Stimulated activated CD4-positive, alpha-beta T cell treated with anti-CD3 and anti-CD28 coated beads, Interleukin-1b, Interleukin-23, amount 100 ng/mL, for 4 hours (primary cell): ENCODE results near the gene MARCKSL1.
"Not testable (repeated sequence)": the region's sequence is repeated elsewhere in the genome, so short reads cannot be mapped to it uniquely, and the experiment has no call there.

Source experiments
- DNase-seq, 2 donors: peaks; one replicate each; pipeline ENCODE4 v3.0.0-alpha.2; 2020; ENCODE audit warnings: low read depth in 2 of 2

The MARCKSL1 gene

DNA sequence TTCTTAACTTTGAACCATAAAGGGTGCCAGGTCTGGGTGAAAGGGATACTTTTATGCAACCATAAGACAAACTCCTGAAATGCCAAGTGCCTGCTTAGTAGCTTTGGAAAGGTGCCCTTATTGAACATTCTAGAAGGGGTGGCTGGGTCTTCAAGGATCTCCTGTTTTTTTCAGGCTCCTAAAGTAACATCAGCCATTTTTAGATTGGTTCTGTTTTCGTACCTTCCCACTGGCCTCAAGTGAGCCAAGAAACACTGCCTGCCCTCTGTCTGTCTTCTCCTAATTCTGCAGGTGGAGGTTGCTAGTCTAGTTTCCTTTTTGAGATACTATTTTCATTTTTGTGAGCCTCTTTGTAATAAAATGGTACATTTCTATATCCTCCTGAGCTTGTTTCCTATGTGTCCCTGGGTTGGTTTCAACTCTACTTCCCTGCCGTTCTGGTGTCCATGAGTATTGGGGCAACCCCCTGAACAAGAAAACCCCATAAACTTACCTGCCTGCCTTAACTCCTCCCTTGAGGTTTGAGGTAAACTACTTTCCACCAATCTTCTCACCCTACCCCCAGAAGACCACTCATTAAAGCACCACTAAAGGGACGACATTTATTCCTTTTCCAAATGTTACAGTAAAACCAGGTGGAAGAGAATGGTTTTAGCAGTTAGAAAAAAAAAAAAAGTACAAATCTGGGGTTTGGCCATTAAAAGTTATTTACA, 2.6 kb downstream of the MARCKSL1 start:
- DNase-seq = no peak

DNA sequence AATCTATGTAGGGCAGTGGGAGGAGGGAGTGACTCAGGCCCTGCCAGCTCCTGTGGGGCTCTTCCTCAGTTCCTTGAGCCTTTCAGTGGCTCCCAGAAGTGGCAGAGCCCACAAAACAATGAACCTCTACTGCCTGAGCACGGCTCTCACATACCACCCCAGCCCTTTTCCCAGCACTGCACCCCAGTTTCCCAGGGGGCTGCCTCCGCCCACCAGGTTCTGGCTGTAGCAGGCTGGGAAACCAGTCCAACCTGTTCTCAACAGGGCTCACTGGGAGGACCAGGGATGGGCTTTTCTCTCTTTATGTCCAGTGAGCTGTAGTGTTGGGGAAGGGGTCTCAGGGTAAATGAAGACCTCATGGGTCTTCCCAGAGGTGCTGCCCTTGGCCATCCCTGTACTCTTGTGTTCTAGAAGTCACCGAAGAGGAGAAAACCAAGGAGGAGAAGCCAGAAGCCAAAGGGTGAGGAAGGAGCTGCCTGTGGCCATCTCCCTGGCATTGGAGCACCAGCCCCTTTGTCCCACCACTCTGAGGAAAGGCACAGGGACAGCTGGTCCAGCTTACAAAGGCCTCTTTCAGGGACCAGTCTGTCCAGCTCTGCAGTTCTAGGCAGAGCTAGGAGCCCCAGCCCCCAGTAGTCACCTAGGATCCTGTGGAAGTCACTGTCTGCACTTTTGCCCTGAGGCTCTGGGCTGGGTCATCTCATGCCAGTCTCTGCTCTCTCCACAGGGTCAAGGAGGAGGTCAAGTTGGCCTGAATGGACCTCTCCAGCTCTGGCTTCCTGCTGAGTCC, 3.5 kb downstream of the MARCKSL1 start:
- DNase-seq = no peak

DNA sequence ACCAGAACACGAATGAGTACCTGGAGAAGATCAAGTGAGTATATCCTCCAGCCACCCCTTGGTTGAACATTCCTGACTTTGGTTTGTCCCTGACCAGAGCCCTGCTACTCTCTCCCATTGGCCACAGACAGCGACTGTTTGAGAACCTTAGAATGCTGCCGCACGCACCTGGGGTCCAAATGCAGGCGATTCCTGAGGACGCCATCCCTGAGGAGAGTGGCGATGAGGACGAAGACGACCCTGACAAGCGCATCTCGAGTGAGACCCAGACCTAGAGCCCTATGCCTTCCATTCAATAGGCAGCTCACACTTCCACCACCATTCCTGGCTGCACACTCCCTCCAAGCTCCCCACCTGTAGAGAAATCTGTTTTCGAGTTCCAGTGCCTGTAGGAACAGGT, 4.5 kb downstream of the MARCKSL1 start:
- DNase-seq = no peak

DNA sequence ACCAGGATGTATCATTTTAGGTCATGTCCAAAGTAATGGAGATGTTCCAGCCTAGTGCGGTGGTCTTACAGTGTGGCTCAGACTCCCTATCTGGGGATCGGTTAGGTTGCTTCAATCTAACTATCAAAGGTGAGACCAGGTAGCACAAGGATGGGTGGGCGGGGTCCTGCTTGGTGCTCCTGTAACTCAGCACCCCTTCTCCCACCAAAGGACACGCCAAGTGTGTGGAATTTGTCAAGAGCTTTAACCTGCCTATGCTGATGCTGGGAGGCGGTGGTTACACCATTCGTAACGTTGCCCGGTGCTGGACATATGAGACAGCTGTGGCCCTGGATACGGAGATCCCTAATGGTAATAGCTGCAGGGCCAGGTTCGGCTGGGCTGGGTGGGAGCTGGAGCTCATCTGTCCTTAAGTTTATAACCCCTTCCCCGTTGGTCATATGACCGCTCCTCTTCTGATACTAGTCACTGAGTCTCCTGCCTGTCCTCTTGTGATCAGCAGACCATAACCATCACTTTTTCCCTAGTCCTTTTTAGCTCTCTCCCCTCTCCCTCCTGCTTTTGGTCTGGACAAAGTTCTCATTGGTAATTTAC, 5.4 kb downstream of the MARCKSL1 start:
- DNase-seq = no peak

DNA sequence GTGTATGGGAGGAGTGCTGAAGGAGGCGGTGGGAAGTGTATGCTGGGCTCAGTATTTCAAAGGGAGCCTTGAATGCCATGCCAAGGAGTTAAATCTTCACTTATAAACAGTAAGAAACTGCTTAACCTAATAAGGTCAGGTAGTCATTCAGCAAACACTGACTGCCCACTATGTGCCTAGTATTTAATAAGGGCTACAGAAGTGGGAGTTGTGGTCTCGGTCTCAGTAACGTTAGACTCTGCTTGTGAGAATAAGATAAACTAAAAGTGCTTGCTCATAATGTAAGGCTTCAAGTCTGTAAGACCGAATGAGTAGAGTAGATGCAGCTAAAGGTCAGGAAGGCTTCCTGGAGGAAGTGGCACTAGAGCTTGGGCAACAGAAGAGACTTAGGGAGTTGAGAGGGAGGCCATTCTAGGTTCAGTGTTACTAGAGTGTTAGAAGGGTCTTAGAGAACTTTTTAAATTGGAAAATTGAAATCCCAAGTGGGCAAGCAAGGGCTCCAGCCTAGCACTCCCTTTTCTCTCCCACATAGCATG, 6.0 kb downstream of the MARCKSL1 start:
- no peak for DNase-seq

DNA sequence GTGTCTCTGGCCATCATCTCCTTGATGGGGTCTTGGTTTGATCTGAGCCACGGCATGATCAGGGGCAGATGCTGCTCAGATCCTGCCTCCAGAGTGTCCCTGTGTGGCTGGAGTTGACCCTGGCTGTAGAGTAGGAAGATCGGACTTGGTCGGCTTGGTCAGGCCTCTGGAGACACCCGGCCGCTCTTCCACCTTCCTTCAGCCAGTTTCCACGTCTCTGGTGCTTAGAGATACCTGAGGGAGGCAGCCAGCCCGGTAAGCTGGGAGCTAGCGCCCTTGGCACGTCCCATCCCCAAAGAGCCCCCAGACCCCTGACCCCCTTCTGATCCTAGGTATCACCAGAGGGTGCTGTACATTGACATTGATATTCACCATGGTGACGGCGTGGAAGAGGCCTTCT, 8.8 kb downstream of the MARCKSL1 start:
- no peak for DNase-seq

DNA sequence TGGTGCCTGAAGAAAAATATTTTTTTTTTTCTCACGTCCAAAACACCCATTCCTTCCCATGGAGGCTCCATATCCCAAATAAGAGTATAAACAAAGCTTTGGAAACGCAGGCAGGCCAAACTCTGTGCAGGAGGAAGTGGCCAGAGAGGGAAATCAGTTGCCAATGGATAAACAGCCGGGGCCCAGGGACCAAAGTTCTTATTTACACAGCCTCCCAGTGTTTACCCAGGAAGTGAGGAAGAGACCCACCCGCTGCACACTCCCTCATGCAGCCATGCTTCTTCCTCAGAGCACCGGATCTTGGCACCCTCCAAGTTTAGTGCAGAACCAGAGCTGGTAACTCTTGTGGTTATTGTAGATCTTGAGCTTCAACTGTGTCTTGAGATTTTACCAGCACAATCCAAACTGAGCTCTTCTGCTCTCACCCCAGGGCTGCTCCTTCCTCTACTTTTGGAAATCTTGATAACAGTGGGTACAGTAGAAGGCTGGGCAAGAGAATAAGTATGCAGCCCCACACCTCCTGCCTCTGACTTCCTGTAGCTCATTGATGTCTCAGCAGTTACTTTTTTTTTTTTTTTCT, 14.2 kb downstream of the MARCKSL1 start:
- no peak for DNase-seq

DNA sequence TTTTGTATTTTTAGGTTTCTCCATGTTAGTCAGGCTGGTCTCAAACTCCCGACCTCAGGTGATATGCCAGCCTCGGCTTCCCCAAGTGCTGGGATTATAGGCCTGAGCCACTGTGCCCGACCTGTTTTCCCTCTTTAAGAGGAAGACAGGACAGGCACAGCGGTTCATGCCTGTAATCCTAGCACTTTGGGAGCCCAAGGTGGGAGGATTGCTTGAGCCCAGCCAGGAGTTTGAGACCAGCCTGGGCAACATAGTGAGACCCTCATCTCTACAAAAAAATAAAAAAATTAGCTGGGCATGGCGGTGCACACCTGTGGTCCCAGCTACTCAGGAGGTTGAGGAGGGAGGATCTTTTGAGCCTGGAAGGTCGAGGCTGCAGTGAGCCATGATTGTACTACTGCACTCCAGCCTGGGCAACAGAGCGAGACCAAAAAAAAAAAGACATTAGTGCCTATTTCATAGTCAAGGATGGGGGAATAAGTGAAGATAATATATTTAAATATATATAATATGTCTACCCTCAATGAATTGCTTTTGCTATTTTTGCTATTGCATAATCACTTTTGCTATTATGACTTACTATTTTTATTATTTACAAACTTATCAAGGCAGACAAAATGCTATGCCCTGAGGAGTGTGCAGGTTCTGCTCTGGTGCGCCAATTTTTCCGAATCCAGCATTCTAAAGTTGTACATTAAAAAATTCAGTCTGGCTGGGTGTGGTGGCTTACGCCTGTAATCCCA, 17.7 kb downstream of the MARCKSL1 start:
- DNase-seq = no peak

DNA sequence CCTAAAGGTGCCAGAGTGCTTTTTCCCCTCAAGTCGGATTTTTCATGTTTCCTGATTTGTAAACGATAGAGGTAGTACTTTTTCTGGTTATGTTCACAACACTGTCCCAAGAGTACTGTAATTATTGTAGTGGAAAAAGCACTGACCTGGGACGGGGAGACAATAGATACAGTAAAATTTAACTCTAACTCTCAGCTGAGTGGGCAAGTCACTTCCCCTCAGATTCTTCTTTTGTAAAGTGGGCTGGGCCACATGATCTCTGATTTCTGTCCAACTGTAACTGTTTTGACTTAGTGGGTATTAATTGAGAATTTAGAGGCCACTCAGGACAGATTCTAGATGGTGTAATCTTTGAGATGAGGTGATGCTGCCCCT, 19.1 kb downstream of the MARCKSL1 start:
- no peak for DNase-seq

DNA sequence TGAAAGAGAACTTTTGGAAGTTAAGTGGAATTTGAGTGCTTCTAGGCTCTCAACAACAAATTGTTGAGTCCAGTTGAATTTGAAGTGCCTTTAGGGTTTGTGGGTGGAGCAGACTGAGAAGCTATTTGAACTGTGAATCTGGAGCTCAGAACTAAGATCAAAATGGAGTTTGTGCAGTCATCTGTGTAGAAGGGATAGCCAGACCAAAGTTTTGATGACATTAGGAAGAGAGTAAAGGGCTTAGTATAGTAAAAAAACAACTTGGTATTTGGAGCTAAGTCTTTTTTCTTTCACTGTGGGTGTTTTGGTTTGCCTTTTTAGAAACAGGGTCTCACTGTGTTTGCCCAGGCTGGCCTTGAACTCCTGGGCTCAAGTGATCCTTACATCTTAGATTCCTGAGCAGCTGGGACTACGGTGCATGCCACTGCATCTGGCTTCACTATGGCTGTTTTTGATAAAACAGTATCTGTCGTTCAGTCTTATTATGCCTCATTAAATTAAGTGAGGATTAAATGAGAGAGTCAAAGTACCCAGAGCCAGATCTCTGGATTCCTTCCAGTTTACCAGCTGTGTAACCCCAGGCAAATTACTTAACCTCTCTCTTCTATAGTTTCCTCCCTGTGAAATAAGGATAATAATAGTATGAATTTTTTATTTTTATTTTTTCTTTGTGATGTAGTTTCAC, 24.2 kb downstream of the MARCKSL1 start:
- no peak for DNase-seq

DNA sequence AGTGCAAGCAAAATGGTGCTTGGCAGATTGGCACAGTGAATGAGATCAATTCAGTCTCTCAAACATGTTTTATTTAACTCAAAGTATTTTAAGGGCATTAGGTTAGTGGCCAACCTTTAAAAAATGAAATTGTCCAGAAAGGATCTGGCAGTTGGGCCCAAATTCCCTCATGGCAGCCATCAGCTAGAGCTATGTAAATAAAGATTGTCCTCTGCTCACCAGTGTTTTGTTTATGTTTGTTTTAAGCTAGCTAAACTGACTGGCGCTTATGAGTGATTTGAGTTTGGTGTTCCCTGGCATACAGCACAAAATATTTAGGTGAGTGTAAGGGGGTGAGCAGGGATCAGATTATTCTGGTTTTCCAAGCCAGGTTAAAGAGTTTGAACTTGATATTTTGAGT, 26.1 kb downstream of the MARCKSL1 start:
- DNase-seq = no peak

DNA sequence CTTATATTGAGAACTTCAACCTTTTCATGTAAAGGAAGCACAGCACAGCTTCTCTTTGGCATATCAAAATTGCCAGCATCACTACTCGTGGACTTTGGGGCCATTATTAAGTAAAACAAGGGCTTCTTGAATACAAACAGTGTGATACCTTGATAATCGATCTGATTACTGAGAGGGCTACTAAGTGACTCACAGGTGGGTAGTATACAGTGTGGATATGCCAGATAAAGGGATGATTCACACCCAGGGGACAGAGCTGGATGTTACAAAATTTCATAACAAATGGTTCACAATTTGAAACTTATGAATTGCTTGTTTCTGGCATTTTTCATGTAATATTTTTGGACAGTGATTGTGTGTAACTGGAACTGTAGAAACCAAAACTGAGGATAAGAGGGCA, 28.7 kb downstream of the MARCKSL1 start:
- DNase-seq = no peak

DNA sequence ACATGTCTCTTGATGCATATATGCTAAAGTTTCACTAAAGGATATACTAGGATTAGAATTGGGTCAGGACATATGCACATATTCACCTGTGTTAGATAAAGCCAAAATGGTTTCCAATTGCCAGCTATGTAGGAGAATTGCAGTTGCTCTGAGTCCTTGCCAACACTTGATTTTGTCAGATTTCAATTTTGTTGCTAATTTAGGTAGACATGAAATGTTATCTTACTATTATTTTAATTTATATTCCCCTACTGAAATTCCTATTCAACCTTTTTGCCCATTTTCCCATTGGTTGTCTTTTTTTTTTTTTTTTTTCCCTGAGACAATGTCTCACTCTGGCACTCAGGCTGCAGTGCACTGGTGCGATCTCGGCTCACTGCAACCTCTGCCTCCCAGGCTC, 30.7 kb downstream of the MARCKSL1 start:
- no peak for DNase-seq

DNA sequence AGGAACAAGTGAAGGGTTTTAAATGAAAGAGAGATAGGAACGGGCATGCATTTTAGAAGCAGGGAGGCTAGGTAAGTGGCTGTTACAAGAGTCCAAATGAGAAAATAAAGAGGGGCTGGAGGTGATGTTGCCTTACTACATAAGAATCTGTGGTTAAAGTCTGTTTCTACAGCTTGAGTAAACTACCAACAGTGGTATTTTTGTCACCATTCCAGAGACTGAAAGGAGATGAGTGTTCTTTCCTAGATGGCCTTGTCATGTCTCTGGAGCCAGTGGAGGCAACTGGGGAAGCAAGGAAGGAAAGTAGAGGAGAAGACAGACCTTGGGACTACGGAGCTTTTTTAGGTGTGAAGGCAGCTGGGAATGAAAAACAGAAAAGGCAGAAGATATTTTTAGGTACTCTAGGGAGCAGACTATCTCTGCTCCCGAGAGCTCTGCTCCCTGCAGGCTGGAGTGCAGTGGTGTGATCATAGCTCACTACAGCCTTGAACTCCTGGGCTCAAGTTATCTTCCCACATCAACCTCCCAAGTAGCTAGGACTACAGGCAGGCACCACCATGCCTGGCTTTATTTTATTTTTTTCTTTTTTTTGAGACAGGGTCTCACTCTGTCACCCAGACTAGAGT, 31.9 kb downstream of the MARCKSL1 start:
- no peak for DNase-seq

DNA sequence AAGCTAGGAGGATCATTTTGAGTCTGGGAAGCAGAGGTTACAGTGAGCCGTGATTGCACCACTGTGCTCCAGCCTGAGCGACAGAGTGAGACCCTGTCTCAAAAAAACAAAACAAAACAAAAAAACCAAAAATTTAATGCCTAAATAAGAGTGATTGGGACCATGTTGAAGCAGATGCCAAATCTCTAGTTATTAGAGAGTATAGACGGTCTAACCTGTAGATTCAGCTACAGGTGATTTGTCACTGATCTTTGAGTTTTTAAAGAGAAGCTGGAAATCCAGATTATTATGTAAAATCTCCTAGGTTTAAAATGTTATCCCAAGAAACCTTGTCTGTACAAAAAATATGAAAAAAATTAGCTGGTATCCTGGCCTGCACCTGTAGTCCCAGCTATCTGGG, 32.7 kb downstream of the MARCKSL1 start:
- DNase-seq = no peak

DNA sequence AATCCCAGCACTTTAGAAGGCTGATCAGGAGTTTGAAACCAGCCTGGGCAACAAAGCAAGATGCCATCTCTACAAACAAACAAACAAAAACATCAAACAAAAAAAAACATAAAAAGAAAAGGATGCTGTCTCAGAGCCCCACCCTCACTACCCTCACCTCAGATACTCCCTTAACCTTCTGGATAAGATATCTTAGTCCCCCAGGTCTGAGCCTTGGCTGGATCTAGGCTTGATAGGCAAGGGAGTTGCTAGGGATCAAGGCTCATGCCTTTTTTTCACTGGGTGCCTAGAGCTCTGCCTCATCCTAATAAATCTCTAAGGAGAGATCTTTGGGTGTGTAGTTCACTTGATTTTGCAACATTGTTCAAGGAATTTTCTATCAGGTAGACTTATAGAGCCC, 36.7 kb downstream of the MARCKSL1 start:
- DNase-seq = no peak

DNA sequence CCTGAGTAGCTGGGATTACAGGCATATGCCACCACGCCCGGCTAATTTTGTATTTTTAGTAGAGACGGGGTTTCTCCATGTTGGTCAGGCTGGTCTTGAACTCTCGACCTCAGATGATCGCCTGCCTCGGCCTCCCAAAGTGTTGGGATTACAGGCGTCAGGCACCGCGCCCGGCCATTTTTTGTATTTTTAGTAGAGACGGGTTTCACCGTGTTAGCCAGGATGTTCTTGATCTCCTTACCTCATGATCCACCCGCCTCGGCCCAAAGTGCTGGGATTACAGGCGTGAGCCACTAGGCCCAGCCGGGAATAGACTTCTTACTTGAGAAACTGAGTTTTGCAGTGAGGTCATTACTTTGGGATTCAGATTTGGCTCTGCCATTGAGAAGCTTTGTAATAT, 37.8 kb downstream of the MARCKSL1 start:
- DNase-seq = not testable (repeated sequence)

DNA sequence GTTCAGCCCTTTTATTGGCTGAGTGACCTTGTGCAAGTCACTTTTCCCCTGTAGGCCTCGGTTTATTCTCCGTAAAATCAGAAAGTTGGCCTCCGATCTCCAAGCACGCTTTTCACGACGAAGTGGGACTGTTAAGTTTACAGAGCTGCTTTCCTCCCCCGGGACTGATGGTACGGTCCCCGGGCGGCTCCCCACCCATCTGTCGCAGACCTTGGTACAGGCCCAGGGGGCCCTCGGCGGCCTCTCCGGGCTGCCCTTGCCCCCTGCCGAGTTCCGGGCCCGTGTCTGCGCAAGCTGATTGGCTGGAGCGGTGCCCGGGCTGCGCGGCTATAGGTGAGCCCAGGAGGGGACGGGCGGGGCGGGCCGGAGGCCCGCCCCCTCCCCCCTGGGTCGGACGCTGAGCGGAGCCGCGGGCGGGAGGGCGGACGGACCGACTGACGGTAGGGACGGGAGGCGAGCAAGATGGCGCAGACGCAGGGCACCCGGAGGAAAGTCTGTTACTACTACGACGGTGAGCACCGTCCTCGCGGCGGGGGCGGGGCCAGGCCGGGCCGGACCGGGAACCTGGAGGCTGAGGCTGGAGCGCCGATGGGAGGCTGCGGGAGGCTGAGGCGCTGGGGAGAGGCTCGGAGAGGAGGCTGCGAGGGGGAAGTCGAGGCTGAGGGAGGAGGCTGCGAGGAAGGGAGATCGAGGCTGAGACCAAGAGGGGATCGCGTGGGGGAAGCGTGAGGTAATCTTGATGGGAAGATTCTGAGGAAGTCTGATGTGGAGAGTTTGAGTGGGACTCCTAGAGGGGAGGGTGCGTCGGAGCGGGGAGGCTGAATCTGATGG, 44.1 kb downstream of the MARCKSL1 start, which contains the start of gene HDAC1:
HDAC1 (plus strand) TSS at position 376 of the 831 bp plus-strand sequence; CDS start at position 463, 87 bp downstream.
- DNase-seq = peak; percentile 92 to 94

DNA sequence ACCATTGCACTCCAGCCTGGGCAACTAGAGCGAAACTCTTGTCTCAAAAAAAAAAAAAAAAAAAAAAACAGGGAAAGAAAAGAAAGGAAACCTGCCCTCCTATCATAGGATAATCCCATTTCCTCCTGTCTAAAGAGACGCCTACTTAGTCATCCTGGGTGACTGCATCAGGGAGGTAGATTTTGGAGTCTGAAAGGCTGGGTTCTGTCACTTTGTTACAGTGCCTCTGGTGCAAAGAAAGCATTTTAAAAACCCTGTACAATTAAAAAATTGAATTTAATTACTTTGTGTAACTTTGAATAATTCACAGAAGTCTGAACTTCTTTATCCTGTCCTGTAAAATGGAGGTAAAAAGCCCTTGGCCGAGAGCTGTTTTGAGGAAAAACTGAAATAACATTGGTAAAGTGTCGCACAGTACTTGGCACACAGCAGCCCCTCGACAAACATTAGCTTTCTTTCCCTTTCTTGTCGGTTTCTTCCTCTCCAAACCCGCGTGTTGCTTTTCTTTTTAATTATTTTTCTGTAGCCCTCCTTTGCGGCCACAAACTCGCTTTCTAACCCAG, 44.8 kb downstream of the MARCKSL1 start:
- no peak for DNase-seq
